Parathyroid adenoma (tissue), 2 donors: ENCODE data around the gene ADCY10.

Experiments
- H2AFZ ChIP-seq: fragments of 300-600 bp; sonication (generic); one replicate; pipeline ENCODE4 v1.7.0; 2017; ENCODE audit warnings: antibody characterized with exemption, mild to moderate bottlenecking
- H3K27ac ChIP-seq: fragments of 300-600 bp; sonication (generic); one replicate; pipeline ENCODE4 v1.7.0; 2017
- H3K27me3 ChIP-seq: fragments of 300-600 bp; sonication (generic); one replicate; pipeline ENCODE4 v1.7.0; 2017; ENCODE audit warnings: low read length; ENCODE audit not compliant: control insufficient read depth, insufficient read depth
- H3K36me3 ChIP-seq: fragments of 300-600 bp; sonication (generic); one replicate; pipeline ENCODE4 v1.7.0; 2017; ENCODE audit warnings: low read length; ENCODE audit not compliant: control insufficient read depth, insufficient read depth
- H3K4me1 ChIP-seq: fragments of 300-600 bp; sonication (generic); one replicate; pipeline ENCODE4 v1.7.0; 2017; ENCODE audit warnings: control low read depth
- H3K4me2 ChIP-seq: fragments of 300-600 bp; sonication (generic); one replicate; pipeline ENCODE4 v1.7.0; 2017; ENCODE audit warnings: low read length
- H3K4me3 ChIP-seq: fragments of 300-600 bp; sonication (generic); one replicate; pipeline ENCODE4 v1.7.0; 2017; ENCODE audit warnings: low read depth, low read length
- H3K79me2 ChIP-seq: fragments of 300-600 bp; sonication (generic); one replicate; pipeline ENCODE4 v1.7.0; 2017; ENCODE audit warnings: control low read depth
- H3K9ac ChIP-seq: fragments of 300-600 bp; sonication (generic); one replicate; pipeline ENCODE4 v1.7.0; 2017; ENCODE audit warnings: mild to moderate bottlenecking
- H3K9me3 ChIP-seq: fragments of 300-600 bp; sonication (generic); one replicate; pipeline ENCODE4 v1.7.0; 2017; ENCODE audit warnings: low read length; ENCODE audit not compliant: control insufficient read depth
- CTCF ChIP-seq: fragments of 300-600 bp; sonication (generic); IDR thresholded peaks from one replicate; pipeline ENCODE4 v1.7.0; 2017; ENCODE audit warnings: antibody characterized with exemption, mild to moderate bottlenecking
- donor health status: primary hyperparathyroidism.

Gene ADCY10

DNA sequence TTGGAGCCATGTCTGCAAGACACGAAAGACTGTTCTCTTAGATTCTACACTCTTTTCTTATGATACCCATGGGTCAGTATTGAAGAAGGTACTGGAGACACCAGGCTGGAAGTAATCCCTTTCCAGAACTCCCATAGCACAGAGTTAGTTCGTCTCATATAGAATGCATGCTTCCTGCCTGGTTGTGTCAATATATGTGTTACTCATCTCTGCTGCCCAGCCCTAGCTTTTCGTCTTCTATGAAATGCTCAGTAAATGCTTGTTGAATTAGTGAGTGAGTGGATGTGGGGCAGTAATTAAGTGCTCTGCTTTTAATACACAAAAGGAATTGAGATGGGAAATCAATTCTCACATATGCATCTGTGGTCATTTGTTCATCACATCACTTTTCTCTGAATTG is 32.1 kb downstream of the ADCY10 start:
- Histone ChIP-seq H3K9me3 (no peaks in the 10 kb centered on the region), H3K36me3 (no peaks in the 10 kb centered on the region), H3K9ac (no peak overlapping the region), H3K27me3 (no peaks in the 10 kb centered on the region), H3K79me2 (no peaks in the 10 kb centered on the region), H3K4me1 (no peaks in the 10 kb centered on the region), H2AFZ (no peak overlapping the region), H3K4me3 (no peak overlapping the region), H3K4me2 (no peak overlapping the region), H3K27ac (no peak overlapping the region)
- TF ChIP-seq CTCF: no peak

DNA sequence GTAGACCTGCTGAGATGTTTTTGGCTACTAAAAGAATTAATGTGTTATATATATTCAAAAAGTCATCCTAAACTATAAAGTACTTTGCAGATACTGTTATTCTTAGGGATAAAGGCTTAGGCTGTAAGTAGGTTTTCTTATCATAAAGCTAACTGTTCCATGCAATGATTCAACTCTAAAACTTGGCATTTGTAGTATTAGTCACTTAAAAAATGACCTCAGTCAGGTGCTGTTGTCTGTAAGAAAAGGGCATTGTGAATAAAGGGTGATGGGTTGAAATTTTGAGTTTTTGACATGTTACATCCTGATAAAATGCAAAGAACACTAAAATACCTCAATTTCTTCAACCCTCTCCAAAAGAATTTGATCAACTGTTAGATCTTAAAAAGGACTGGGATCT is 32.9 kb downstream of the ADCY10 start:
- Histone ChIP-seq H3K4me3 (no peak overlapping the region), H3K4me1 (no peaks in the 10 kb centered on the region), H3K36me3 (no peaks in the 10 kb centered on the region), H2AFZ (no peak overlapping the region), H3K9me3 (no peaks in the 10 kb centered on the region), H3K9ac (no peak overlapping the region), H3K27me3 (no peaks in the 10 kb centered on the region), H3K79me2 (no peaks in the 10 kb centered on the region), H3K27ac (no peak overlapping the region), H3K4me2 (no peak overlapping the region)
- TF ChIP-seq CTCF: no peak

GRCh38 chr1:167880580-167881021 is 33.3 kb downstream of the ADCY10 start:
- no peaks in the 10 kb centered on the region for H3K79me2 ChIP-seq
- no peak overlapping the region for H3K27ac ChIP-seq
- no peaks in the 10 kb centered on the region for H3K4me1 ChIP-seq
- no peaks in the 10 kb centered on the region for H3K9me3 ChIP-seq
- peak overlapping the region; percentile 47 for H2AFZ ChIP-seq
- TF ChIP-seq CTCF: no peak
- H3K27me3 ChIP-seq: no peaks in the 10 kb centered on the region
- H3K9ac ChIP-seq: no peak overlapping the region
- no peak overlapping the region for H3K4me2 ChIP-seq
- H3K36me3 ChIP-seq: no peaks in the 10 kb centered on the region
- H3K4me3 ChIP-seq: no peak overlapping the region

GRCh38 chr1:167879508-167879907 is 34.4 kb downstream of the ADCY10 start:
- no peaks in the 10 kb centered on the region for H3K79me2 ChIP-seq
- H3K4me3 ChIP-seq: no peak overlapping the region
- no peak overlapping the region for H2AFZ ChIP-seq
- H3K4me2 ChIP-seq: no peak overlapping the region
- no peaks in the 10 kb centered on the region for H3K27me3 ChIP-seq
- TF ChIP-seq CTCF: no peak
- no peaks in the 10 kb centered on the region for H3K36me3 ChIP-seq
- no peak overlapping the region for H3K9ac ChIP-seq
- no peaks in the 10 kb centered on the region for H3K9me3 ChIP-seq
- H3K4me1 ChIP-seq: no peaks in the 10 kb centered on the region
- no peak overlapping the region for H3K27ac ChIP-seq

DNA sequence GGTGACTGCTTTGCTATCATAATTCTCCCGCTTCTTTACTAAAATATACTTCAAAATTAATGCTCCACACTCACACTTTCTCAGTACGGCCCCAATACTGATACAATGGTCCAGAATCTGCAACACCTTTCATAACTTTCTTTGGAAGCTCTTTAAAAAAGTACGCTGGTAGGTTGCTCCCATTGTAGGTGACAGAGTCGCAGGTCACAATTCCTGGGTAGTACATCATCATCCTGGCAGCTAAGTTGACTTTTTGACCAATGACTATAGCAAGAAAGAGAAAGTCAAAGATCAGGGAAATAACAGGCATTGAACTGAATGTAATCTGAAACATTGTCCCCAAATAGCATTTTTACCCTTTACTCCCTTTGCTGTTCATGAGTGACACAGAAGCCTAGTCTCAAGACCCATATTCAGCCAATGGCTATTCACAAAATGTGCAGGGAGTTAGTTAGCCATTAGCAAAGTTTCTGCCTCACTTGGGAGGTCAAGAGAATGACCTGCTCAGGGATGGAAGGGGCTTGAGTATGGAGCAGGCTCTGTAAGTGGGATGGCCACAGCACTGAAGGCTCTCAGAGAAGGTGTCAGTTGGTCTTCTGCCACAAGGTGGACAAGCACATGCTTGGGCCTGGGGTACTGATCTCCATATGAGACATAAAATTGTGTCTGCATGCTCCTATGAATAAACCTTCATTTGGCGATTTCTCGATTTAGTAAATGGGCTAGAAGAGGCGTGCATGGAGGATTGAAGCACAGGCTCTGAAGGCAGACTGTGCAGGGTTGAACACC is 35.4 kb downstream of the ADCY10 start:
- Histone ChIP-seq H3K79me2 (no peaks in the 10 kb centered on the region), H3K4me2 (no peak overlapping the region)

More for the DNA sequence above, 35.4 kb downstream of the ADCY10 start:
- H3K4me1 ChIP-seq: no peaks in the 10 kb centered on the region
- H3K9ac ChIP-seq: no peak overlapping the region
- no peaks in the 10 kb centered on the region for H3K9me3 ChIP-seq
- no peak for TF ChIP-seq CTCF
- no peaks in the 10 kb centered on the region for H3K36me3 ChIP-seq
- H3K4me3 ChIP-seq: no peak overlapping the region
- no peak overlapping the region for H2AFZ ChIP-seq
- H3K27me3 ChIP-seq: no peaks in the 10 kb centered on the region
- no peak overlapping the region for H3K27ac ChIP-seq
